Measurements from ENCODE around the gene UGT1A10. TPM values are rescaled to one million over a fixed set of nuclear protein-coding genes. Genes with fewer than 3 reads are reported as not detected.

The UGT1A10 gene
- polyA plus RNA-seq, 1 donor: not detected

- DNase-seq: no peak
Measured at GRCh38 chr2:233810385-233810784, 174.1 kb downstream of the UGT1A10 start.

GRCh38 chr2:233811087-233811486 lies 174.8 kb downstream of the UGT1A10 start:
- DNase-seq: no peak

- DNase-seq: no peak
Measured at GRCh38 chr2:233811732-233812131, 175.5 kb downstream of the UGT1A10 start.

GRCh38 chr2:233813236-233814055 lies 177.2 kb downstream of the UGT1A10 start:
- no peak for DNase-seq

- no peak for DNase-seq
Measured at GRCh38 chr2:233814056-233814835, 178.0 kb downstream of the UGT1A10 start.

GRCh38 chr2:233815861-233816260 lies 179.6 kb downstream of the UGT1A10 start:
- DNase-seq: no peak

GRCh38 chr2:233816334-233816733 lies 180.1 kb downstream of the UGT1A10 start:
- no peak for DNase-seq

GRCh38 chr2:233816771-233817170 lies 180.5 kb downstream of the UGT1A10 start:
- DNase-seq: no peak

GRCh38 chr2:233817361-233817911 lies 181.2 kb downstream of the UGT1A10 start:
- DNase-seq: no peak

- DNase-seq: no peak
Measured at GRCh38 chr2:233817995-233818638, 181.9 kb downstream of the UGT1A10 start.

GRCh38 chr2:233818639-233819621 lies 182.7 kb downstream of the UGT1A10 start:
- DNase-seq: no peak

- no peak for DNase-seq
Measured at GRCh38 chr2:233819884-233820773, 183.9 kb downstream of the UGT1A10 start.

- DNase-seq: no peak
Measured at GRCh38 chr2:233820774-233821105, 184.5 kb downstream of the UGT1A10 start.

GRCh38 chr2:233821196-233821595 lies 184.9 kb downstream of the UGT1A10 start:
- DNase-seq: no peak

- no peak for DNase-seq
Measured at GRCh38 chr2:233821709-233822100, 185.5 kb downstream of the UGT1A10 start.

GRCh38 chr2:233822101-233822771 lies 186.0 kb downstream of the UGT1A10 start:
- DNase-seq: no peak

Data from hindlimb muscle (tissue), 1 donor.